HG03575 (cell line): Measurements from ENCODE around the gene DIPK1B.
"Not testable (repeated sequence)": the region's sequence is repeated elsewhere in the genome, so short reads cannot be mapped to it uniquely, and the experiment has no call there.

ENCODE experiments used
- ATAC-seq: cut with Tn5 transposase; IDR thresholded peaks from one replicate; pipeline ENCODE4 v1.9.1; 2021; ENCODE audit not compliant: unreplicated experiment, insufficient number of reproducible peaks, low FRiP score; ENCODE audit errors: extremely low read depth

DIPK1B gene

GRCh38 chr9:136759001-136759400 lies 46.6 kb downstream of the DIPK1B start:
- no peak for ATAC-seq

GRCh38 chr9:136759436-136760325 lies 47.3 kb downstream of the DIPK1B start:
- no peak for ATAC-seq

- no peak for ATAC-seq
Observed at GRCh38 chr9:136760424-136760823, 48.1 kb downstream of the DIPK1B start.

- ATAC-seq, result not testable (repeated sequence)
Observed at GRCh38 chr9:136760834-136761544, 48.6 kb downstream of the DIPK1B start.

GRCh38 chr9:136761545-136761981 lies 49.2 kb downstream of the DIPK1B start:
- no peak for ATAC-seq

- no peak for ATAC-seq
Observed at GRCh38 chr9:136762221-136762691, 49.9 kb downstream of the DIPK1B start.

- no peak for ATAC-seq
Observed at GRCh38 chr9:136762915-136763648, 50.7 kb downstream of the DIPK1B start.

- ATAC-seq, result no peak
Observed at GRCh38 chr9:136763649-136764035, 51.3 kb downstream of the DIPK1B start.

GRCh38 chr9:136764301-136764891 lies 52.0 kb downstream of the DIPK1B start, which contains the start of gene LCN15:
Gene LCN15, minus strand, starts transcription at chr9:136764518. Its CDS starts 30 bp downstream, at chr9:136764488.
- ATAC-seq, result no peak

GRCh38 chr9:136765041-136765440 lies 52.7 kb downstream of the DIPK1B start:
- no peak for ATAC-seq

- not testable (repeated sequence) for ATAC-seq
Observed at GRCh38 chr9:136765745-136766409, 53.5 kb downstream of the DIPK1B start.

- not testable (repeated sequence) for ATAC-seq
Observed at GRCh38 chr9:136766410-136767120, 54.2 kb downstream of the DIPK1B start.

- ATAC-seq, result no peak
Observed at GRCh38 chr9:136769710-136770191, 57.4 kb downstream of the DIPK1B start.

GRCh38 chr9:136771907-136772415 lies 59.6 kb downstream of the DIPK1B start:
- no peak for ATAC-seq

- ATAC-seq, result no peak
Observed at GRCh38 chr9:136773386-136774044, 61.1 kb downstream of the DIPK1B start.
